Fibroblast of skin of left biceps (primary cell): ENCODE results near the gene SERTAD2.

Experiments used
- DNase-seq, 2 experiments: peaks; one replicate each; pipeline ENCODE4 v3.0.0-alpha.2; 2013; ENCODE audit warnings: low read depth in 2 of 2

SERTAD2 gene

GRCh38 chr2:64653109-64654062, at the start of gene SERTAD2:
Gene SERTAD2, minus strand, starts transcription at chr2:64653913. Its CDS starts 17,042 bp downstream, at chr2:64636871.
- no peak for DNase-seq

- DNase-seq: no peak
Observed at GRCh38 chr2:64700133-64700809, 46.6 kb upstream of the SERTAD2 start.

GRCh38 chr2:64699712-64700111, 46.0 kb upstream of the SERTAD2 start:
- no peak for DNase-seq

GRCh38 chr2:64698668-64699444, 45.1 kb upstream of the SERTAD2 start:
- DNase-seq: peak; percentile 63 to 71

GRCh38 chr2:64698177-64698643, 44.5 kb upstream of the SERTAD2 start:
- DNase-seq: no peak

GRCh38 chr2:64697297-64698176, 43.8 kb upstream of the SERTAD2 start:
- no peak for DNase-seq

- DNase-seq: no peak
Observed at GRCh38 chr2:64696636-64697035, 42.9 kb upstream of the SERTAD2 start.

- no peak for DNase-seq
Observed at GRCh38 chr2:64695721-64696261, 42.1 kb upstream of the SERTAD2 start.

GRCh38 chr2:64692401-64692800, 38.7 kb upstream of the SERTAD2 start:
- DNase-seq: no peak

GRCh38 chr2:64688909-64689308, 35.2 kb upstream of the SERTAD2 start:
- DNase-seq: no peak

- DNase-seq: no peak
Observed at GRCh38 chr2:64686283-64686956, 32.7 kb upstream of the SERTAD2 start.

- no peak for DNase-seq
Observed at GRCh38 chr2:64685430-64685829, 31.7 kb upstream of the SERTAD2 start.

- DNase-seq: no peak
Observed at GRCh38 chr2:64683771-64684510, 30.2 kb upstream of the SERTAD2 start.

GRCh38 chr2:64681479-64681967, 27.8 kb upstream of the SERTAD2 start:
- DNase-seq: no peak

GRCh38 chr2:64679673-64680425, 26.1 kb upstream of the SERTAD2 start:
- DNase-seq: no peak

GRCh38 chr2:64678771-64679590, 25.3 kb upstream of the SERTAD2 start:
- DNase-seq: no peak

GRCh38 chr2:64677530-64677929, 23.8 kb upstream of the SERTAD2 start:
- no peak for DNase-seq

GRCh38 chr2:64675860-64676259, 22.1 kb upstream of the SERTAD2 start:
- no peak for DNase-seq
